Coronary artery (tissue), 2 donors: Measurements from ENCODE around the gene TBX3.

ENCODE experiments used
- DNase-seq: peaks from one replicate; pipeline ENCODE4 v3.0.0-alpha.2; 2017; ENCODE audit warnings: low spot score
- H3K27ac ChIP-seq, 2 donors: fragments of 200-600 bp; sonication (generic); one replicate each; pipeline ENCODE4 v1.5.1; 2016 to 2019
- H3K4me3 ChIP-seq: fragments of 200-600 bp; sonication (generic); 2 replicates; pipeline ENCODE4 v1.5.1; 2016; ENCODE audit warnings: mild to moderate bottlenecking, moderate library complexity
- TF ChIP-seq, protein P1 (sequence below): fragments of 200-600 bp; sonication (generic); IDR thresholded peaks from one replicate; pipeline ENCODE4 v1.5.1; 2019; ENCODE audit warnings: antibody characterized with exemption

The TBX3 gene

DNA sequence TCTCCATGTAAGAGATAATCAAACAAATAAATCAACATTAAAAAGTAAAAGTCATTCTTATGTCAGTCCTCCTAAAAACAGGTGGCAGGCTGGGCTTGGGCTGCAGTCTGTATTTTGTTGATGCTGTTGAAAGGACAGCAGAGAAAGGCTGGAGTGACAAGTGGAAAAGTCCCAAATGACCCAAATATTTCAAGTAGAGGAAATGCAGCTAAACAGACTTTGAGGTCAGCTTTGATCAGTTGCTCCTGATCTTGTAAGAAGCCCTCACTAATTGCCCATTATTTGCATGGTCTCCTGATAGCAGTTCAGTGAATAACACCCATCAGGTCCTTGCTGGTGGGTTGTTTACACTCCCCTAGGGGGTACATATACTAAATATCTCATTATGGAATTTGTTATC, 24.9 kb downstream of the TBX3 start:
- no peak overlapping the region for H3K27ac ChIP-seq
- no peak overlapping the region for H3K4me3 ChIP-seq
- DNase-seq = no peak
- TF ChIP-seq, protein P1, sequence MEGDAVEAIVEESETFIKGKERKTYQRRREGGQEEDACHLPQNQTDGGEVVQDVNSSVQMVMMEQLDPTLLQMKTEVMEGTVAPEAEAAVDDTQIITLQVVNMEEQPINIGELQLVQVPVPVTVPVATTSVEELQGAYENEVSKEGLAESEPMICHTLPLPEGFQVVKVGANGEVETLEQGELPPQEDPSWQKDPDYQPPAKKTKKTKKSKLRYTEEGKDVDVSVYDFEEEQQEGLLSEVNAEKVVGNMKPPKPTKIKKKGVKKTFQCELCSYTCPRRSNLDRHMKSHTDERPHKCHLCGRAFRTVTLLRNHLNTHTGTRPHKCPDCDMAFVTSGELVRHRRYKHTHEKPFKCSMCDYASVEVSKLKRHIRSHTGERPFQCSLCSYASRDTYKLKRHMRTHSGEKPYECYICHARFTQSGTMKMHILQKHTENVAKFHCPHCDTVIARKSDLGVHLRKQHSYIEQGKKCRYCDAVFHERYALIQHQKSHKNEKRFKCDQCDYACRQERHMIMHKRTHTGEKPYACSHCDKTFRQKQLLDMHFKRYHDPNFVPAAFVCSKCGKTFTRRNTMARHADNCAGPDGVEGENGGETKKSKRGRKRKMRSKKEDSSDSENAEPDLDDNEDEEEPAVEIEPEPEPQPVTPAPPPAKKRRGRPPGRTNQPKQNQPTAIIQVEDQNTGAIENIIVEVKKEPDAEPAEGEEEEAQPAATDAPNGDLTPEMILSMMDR = no peak

DNA sequence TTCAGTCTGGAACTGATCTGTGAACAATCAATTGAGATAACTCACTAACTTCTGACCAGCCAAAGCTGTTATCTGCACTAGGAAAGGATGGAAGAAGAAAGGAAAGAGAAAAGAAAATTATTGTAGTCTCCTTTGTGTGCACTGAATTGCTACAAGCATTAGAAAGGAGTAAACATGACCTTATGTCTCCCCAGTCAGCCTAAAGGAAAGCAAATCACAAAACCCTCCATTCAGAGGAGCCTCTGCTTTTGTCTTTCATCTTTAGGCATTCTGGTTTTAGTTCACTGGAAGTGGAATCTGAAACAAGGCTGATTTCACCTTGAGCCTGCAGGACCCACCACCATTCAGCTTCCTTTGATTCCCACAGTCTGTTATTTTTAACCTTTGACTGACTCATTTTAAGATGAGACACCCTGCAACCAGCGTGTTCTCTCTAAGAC, 26.0 kb downstream of the TBX3 start:
- H3K4me3 ChIP-seq = no peak overlapping the region
- TF ChIP-seq, protein P1 = no peak
- DNase-seq = no peak
- no peak overlapping the region for H3K27ac ChIP-seq

DNA sequence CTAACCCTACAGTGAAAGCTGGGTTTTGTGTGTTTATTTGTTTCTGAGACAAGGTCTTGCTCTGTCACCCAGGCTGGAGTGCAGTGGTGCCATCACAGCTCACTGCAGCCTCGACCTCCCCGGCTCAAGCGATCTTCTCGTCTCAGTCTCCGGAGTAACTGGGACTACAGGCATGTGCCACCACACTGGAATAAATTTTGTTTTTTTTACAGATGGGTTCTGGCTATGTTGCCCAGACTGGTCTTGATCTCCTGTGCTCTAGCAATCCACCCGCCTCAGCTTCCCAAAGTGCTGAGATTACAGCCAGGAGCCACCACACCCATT, 26.4 kb downstream of the TBX3 start:
- H3K4me3 ChIP-seq = no peak overlapping the region
- TF ChIP-seq, protein P1 = no peak
- no peak overlapping the region for H3K27ac ChIP-seq
- no peak for DNase-seq

DNA sequence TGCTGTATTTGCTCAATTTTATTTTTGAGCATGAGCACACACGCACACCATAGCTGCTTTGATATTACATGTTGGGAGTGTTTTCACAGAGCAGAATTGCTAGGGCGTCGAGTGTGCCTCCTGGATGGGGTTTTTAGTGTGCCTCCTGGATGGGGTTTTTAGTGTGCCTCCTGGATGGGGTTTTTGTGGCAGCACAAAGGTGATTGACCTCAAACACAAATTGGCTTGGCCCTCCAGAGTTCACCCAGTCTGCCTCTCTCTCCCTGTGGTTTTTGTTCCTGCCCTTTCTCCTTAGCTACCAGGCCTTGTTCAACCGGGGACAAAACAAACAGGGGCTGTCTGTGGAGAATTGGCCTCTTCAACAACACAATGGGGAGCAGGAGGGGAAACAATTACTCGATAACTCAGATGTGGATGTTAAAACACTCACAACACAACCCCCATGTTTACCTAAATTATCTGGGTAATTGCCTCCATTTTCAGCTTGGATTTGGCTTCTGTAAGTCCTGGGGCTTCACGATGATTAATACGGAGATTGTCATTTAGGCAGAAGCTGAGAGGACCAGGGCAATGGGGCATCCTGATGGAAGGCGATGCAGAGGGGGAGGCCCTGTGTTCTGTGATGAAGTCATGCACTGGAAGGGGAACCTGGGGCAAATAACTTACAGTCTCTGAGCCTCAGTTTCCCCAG, 26.9 kb downstream of the TBX3 start:
- TF ChIP-seq, protein P1 = no peak
- Histone ChIP-seq H3K27ac (no peak overlapping the region), H3K4me3 (no peak overlapping the region)
- DNase-seq = no peak

DNA sequence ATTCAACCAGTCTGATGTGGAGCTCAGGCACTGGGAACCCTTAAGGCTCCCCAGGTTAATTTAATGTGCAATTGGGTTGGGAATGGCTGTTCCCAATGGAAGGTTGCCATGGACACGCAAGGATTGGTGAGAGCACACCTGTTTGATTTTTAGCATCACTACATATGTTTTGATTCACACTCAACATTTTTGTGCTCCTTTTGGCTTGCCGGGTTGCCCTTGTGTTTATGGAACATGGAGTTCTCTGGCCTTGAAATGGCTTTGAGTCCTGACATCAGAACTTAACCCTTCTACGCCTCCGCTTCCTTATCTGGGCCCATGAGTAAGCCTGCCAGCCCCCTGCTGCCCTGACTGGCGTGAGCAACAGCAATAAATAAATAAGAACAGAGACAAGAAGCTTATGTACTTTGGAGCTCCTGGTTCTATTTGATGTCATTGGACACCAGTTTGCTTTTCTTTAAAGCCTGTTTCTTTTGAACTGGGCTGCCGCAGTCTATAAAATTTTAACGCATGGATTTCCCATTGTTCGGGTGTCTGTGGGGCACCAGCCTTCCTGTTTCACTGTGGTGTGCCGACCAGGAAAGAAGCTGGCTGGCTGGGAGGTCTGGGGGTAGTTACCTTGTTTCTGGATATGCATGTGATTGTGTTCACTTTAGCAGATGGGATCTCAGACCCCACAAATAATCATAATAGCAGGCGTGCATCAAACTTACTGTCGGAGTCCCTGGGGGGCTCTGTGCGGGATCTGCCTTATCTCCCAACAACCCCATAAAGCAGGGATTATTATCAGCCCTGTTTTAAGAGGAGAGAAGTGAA, 27.8 kb downstream of the TBX3 start:
- no peak for DNase-seq
- Histone ChIP-seq H3K27ac (no peak overlapping the region), H3K4me3 (no peak overlapping the region)
- TF ChIP-seq, protein P1 = no peak

DNA sequence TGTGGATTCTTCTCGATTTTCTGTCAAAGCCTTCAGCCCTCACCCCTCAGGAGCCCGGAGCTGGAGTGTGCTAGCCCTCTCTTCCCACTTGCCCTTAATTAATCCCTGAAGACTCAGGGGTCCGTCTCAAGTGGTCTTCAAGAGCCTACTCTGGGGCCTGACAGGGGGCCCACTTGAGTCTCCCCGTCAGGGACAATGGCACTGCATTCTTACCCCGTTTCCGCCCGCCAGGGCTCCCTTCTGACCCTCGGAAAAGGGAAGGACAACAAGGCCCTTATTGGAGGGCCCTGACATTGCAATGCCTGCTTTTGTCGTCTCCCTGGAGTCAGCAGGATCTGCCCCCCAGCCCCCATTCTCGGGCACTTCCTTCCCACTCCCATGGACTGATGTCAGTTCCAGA, 34.4 kb downstream of the TBX3 start:
- no peak overlapping the region for H3K27ac ChIP-seq
- DNase-seq = no peak

More for the DNA sequence above, 34.4 kb downstream of the TBX3 start:
- no peak overlapping the region for H3K4me3 ChIP-seq
- TF ChIP-seq, protein P1 = no peak
